HCT116 (cell line): ENCODE data around the gene GALNT14.

ENCODE experiments used
- CEBPB ChIP-seq: IDR thresholded peaks from 2 replicates; pipeline ENCODE4 v1.6.1; 2012; ENCODE audit warnings: low read depth
- CTCF ChIP-seq, 3 experiments: fragments of 200-600 bp in 1 of 3; sonication (generic) in 1 of 3; IDR thresholded peaks in 2 of 3; conservative IDR thresholded peaks in 1 of 3; 2 replicates each; pipeline ENCODE4 v1.5.1; 2012 to 2017; ENCODE audit warnings: low read depth in 2 of 3, low read length in 2 of 3, antibody characterized with exemption in 1 of 3, borderline replicate concordance in 1 of 3, control low read depth in 1 of 3, mild to moderate bottlenecking in 1 of 3, mixed read lengths in 1 of 3, mixed run types in 1 of 3, moderate library complexity in 1 of 3; ENCODE audit not compliant: insufficient read depth in 1 of 3
- EZH2 ChIP-seq: fragments of 200-600 bp; sonication (generic); IDR thresholded peaks from 2 replicates; pipeline ENCODE4 v1.6.1; 2017; ENCODE audit warnings: antibody characterized with exemption, mixed run types
- EZH2phosphoT487 ChIP-seq: fragments of 200-600 bp; IDR thresholded peaks from 2 replicates; pipeline ENCODE4 v1.6.1; 2018; ENCODE audit warnings: antibody characterized with exemption, borderline replicate concordance
- JUND ChIP-seq: IDR thresholded peaks from 2 replicates; pipeline ENCODE4 v1.6.1; 2012
- MAX ChIP-seq: IDR thresholded peaks from 2 replicates; pipeline ENCODE4 v1.6.1; 2012
- POLR2A ChIP-seq: IDR thresholded peaks from 2 replicates; pipeline ENCODE4 v1.7.0; 2011; ENCODE audit warnings: borderline replicate concordance; ENCODE audit not compliant: insufficient read depth, insufficient read length; ENCODE audit errors: extremely low read depth
- POLR2AphosphoS5 ChIP-seq: IDR thresholded peaks from 2 replicates; pipeline ENCODE4 v1.6.1; 2011; ENCODE audit warnings: mild to moderate bottlenecking, low read depth, low read length, moderate library complexity
- RAD21 ChIP-seq: IDR thresholded peaks from 2 replicates; pipeline ENCODE4 v1.6.1; 2012; ENCODE audit warnings: low read depth, mild to moderate bottlenecking
- REST ChIP-seq: IDR thresholded peaks from 2 replicates; pipeline ENCODE4 v1.6.1; 2012; ENCODE audit warnings: low read depth

- no peak for TF ChIP-seq RAD21
- TF ChIP-seq CTCF (IDR thresholded peaks at IDR 0.05 in 2 of 3, conservative IDR thresholded peaks at IDR 0.05 in 1 of 3; ENCODE audit: borderline replicate concordance in 1 of 3, insufficient read depth in 1 of 3, low read depth in 2 of 3, low read length in 2 of 3) = no peak
- TF ChIP-seq EZH2 = no peak
- TF ChIP-seq CEBPB = no peak
- TF ChIP-seq REST = no peak
- TF ChIP-seq POLR2A = no peak
- TF ChIP-seq EZH2phosphoT487 = no peak
- TF ChIP-seq POLR2AphosphoS5 = no peak
- TF ChIP-seq MAX = no peak
- no peak for TF ChIP-seq JUND
These were observed 84.1 kb downstream of the GALNT14 start for GRCh38 chr2:31053929-31054782.
